NCI-H2171 treated with DMSO at 0.1 percent for 48 hours (cell line): ENCODE results near the gene JUP.
"Not testable (repeated sequence)": the region's sequence is repeated elsewhere in the genome, so short reads cannot be mapped to it uniquely, and the experiment has no call there.

ENCODE experiments used
- DNase-seq: peaks from one replicate; lab custom pipeline; 2025; lab: John Stamatoyannopoulos, UW

The JUP gene

GRCh38 chr17:41781404-41782110 is 5.0 kb downstream of the JUP start:
- no peak for DNase-seq

DNA sequence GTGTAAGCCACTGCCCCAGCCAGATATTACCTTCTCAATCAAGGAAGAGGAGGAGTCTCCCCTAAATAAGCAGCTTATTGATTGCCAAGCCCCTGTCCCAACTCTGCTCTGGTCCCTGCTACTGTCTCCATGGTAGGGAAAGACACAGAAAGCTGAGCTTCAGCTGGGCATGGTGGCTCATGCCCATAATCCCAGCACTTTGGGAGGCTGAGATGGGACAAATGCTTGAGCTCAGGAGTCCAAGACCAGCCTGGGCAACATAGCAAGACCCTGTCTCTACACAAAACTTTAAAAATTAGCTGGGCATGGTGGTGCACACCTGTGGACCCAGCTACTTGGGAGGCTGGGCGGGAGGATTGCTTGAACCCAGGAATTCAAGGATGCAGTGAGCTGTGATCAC is 6.6 kb downstream of the JUP start:
- DNase-seq: no peak

DNA sequence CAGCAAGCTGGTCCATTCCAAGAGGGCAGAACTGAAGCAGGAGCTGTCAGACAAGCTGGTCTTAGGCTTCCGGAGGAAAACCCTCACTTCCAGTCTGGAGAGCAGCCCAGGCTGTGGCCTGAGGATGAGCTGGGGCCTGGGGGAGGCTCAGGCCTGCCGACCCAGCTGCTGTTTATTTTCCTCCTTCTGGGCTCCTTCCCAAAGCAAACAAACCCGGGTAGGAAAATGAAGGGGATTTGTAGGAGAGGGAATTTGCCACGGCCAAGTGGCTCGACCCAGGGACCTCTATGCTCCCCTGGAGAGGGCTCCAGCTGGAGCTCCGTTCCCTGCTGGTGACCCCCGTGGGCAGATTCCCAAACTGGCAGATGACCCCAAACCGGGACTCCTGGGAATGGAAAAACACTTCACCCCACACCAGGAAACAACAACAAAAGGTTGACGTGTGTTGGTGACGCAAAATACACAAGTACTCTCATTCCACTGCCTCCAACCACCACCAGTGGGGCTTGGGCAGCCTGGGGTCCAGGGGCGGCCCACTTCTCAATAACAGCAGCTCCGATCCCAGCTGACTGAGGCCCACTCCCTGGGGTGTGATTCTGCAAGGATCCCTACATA is 8.8 kb downstream of the JUP start:
- peak; percentile 60 for DNase-seq

DNA sequence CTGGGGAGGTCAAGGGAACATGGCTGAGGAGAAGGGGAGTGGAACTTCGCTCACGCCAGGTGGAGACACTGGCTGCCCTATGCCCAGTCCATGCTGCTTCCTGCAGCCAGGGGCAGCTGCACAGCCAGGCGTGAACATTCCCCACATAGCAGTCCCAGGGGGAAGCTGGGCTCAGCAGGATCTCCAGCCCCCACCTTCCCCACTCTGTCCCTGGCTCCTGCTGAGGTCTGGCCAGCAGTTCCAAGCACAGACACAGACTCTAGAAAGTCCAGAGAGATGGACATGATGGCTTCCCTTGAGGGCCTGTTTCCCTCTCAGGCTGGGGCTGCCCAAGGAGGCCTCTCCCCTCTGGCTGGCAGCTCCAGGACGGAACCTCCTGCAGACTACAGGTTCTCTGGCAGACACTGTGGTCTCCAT is 9.3 kb downstream of the JUP start:
- no peak for DNase-seq

DNA sequence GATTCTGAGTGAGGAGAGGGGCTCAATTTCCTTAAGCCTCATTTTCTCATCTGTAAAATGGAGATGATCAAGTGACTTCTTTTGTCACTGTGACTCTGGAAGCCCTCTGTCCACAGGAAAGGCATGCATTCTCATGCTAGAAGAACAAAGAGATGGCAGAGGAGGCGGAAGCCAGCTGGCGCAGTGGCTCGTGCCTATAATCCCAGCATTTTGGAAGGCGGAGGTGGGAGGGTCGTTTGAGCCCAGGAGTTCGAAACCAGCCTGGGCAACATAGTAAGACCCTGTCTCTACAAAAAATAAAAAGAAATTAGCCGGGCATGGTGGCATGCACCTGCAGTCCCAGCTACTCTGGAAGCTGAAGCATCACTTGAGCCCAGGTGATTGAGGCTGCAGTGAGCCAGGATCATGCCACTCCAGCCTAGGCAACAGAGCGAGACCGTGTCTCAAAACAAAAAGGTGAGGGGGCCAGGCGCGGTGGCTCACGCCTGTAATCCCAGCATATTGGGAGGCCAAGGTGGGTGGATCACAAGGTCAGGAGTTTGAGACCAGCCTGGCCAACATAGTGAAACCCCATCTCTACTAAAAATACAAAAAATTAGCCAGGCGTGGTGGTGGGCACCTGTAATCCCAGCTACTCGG is 10.1 kb downstream of the JUP start:
- DNase-seq: not testable (repeated sequence)

DNA sequence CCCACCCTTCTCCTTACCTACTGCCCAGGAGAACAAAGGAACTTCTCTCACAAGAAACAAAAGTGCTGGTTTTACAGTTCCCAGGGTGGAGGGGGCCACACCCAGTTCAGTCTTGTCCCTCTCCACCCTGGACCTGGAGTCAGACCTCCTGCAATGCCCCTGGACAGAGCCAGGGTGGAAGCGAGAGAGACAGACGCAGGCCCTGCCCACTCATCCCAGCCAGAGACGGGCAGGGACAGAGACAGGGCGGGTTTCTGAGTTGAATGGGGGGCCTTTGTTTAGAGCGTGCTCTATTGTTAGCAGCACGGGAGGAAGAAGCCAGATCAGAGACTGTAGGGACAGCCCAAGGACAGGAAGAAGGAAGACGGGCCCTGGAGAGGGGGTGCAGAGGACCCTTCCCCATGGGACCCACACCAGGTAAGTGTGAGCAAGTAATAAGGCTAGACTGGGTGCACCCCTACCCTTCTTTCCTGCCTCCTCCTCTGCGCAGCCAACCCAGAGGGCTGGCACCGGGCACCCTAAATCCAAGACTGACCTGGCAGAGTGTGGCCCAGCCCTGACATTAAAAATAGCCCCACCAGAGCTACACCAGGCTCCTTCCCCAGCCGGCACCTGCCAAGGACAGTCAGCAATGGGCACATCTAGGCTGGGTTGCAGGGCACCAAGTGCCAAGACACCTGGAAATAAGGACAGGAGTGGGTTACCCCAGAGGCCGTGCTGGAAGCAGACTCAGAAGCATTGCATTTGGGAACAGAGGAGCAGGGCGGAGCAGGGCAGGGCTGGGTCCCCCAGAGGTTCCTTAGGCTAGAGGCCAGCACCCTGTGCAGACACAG is 10.9 kb downstream of the JUP start:
- DNase-seq: no peak

DNA sequence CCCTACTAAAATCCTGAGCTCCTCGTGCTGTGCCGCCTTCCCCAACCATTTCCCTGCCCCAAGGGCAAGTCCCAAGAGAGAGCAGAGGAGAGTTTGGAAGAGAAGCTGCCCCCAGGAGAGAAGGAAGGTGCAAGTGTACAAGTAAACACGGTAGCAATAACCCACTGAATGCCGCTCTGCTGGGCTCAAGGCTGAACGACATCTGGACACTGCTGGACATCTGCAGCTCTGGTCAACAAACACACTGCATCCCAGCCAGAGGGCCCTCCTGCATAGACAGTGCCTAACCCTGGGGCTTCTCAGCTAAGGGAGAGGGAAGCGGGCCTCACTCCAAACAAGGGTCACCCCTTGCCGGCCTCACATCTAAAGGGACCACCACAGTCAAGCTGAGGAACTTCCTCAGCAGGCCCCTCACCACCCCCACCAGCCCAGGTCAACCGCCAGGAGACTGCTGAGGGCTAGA is 12.7 kb downstream of the JUP start:
- no peak for DNase-seq

- DNase-seq: peak; percentile 91
These were observed 13.3 kb downstream of the JUP start for GRCh38 chr17:41773190-41773588.

DNA sequence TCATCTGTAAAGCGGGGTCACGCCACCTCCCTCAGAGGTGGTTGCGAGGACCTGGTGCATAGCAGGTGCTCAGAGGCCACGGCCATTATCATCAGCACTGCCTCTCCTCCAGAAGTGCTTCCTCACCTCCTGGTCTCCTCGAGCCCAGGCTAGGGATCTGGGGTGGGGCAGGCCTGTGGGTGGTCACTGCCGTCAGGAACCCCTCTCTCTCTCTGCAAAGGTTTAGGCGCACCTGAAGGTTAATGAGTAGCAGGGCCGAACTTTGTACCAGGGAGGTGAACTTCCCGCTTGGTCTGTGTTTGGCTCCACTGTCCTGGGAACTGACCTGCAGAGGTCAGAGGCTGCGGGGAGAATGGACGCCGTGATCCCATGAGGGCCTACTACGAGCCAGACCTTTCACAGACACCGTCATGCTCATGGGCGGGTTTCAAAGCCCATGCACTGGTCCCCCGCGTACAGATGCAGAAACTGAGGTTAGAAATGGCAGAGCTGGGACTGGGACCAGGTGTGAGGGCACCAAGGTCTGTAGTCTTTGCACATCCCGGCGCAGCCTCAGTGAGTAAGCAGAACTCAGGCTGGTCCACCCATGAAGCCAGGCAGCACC is 13.8 kb downstream of the JUP start:
- no peak for DNase-seq

- DNase-seq: no peak
These were observed 14.3 kb downstream of the JUP start for GRCh38 chr17:41772218-41772585.

GRCh38 chr17:41771389-41772206 is 14.9 kb downstream of the JUP start:
- DNase-seq: no peak

DNA sequence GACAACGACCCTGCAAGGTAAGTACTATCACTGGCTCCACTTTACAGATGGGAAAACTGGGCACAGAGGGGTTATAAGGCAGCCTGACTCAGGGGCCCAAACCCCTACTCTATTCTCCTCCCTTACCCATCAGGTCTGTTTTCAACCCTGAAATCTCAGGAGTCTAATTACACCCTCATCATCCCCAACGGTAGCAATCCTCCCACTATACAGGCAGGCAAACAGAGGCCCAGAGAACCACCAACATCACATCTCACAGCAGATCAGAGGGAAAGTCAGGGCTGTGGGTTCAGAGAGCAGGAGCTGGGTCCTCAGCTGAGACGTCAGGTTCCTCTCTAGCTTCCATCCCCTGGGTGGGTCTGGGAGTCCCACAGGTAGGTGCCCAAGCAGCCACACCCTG is 16.5 kb downstream of the JUP start:
- DNase-seq: no peak

DNA sequence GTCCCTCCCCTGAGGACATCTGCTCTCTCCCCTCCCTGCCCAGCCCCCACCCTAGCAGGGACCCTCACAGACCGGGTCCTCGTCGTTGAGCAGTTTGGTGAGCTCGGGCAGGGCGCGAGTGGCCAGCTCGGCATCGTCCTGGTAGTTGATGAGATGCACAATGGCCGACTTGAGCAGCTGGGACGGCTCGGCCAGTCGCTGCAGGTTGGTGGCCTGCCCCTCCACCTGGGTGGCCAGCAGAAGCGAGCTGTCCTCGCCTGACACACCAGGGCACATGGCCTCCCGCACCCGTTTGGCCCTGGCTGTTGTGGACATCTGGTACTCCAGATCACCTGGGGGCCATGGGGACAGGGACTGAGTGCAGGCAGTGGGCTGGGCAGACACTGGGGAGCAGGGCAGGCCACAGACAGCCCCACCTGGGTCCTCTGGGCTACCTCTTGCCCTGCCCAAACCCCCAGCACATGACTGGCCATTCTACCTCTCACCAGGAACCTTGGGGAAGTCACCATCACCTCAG is 17.1 kb downstream of the JUP start:
- no peak for DNase-seq

- DNase-seq: no peak
These were observed 17.7 kb downstream of the JUP start for GRCh38 chr17:41768682-41769288.

DNA sequence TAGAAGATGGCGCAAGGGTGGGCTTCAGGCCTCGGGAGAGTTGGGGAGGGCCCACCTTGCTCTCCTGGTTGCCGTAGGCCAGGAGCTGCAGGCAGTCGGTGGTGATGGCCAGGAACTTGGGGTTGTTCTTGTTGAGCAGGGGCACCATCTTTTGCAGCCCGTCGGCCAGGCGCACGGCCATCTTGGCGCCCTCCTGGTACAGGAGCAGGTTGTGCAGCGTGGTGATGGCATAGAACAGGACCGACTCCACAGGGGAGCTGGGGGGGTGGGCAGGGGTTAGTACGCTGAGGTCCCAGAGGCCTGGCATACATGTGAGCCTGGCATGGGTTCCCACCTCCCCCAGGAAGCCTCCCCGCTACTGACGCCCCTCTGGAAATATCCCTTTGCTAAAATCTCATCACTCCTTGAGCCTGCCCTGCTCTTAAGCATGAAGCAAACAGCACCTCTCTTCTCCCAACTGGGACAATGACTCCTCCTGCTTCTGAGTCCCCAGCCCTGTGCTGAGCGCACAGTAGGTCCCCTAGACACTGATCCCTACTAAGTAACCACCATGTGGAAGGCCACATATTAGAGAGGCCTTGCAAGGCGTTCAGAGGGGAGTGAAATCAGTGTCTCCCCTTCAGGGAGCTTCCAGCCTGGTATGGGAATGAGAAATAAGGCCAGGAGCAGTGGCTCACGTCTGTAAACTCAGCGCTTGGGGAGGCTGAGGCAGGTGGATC is 19.0 kb downstream of the JUP start:
- no peak for DNase-seq

DNA sequence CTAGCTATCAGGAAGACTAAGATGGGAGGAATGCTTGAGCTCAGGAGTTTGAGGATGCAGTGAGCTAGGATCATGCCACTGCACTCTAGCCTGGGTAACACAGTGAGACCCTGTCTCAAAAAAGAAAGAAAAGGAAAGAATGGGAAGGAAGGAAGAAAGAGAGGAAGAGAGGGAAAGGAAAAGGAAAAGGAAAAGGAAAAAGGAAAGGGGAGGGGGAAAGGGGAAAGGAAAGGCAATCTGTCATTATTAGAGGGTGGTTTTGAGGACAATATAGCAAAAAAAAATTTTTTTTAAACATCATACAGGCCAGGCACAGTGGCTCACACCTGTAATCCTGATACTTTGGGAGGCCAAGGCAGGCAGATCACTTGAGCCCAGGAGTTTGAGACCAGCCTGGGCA is 20.4 kb downstream of the JUP start:
- DNase-seq: no peak

DNA sequence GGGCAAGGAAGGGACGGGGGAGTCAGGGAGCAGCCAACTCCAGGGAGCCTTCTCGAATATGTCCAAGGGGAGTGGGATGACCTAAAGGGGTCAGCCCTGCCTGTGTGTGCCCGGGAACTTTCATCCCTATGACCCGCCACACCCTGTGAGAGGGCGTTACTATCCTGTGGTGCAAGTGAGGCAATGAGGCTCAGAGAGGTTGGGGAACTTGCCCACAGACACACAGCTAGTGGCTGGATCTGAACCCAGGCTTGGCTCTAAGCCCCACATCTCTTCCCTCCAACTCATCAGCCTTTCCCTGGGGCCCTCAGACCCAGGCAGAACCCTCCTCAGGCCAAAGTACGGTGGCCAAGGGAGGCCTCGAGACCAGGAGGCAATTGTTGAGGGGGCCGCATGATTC is 23.2 kb downstream of the JUP start:
- no peak for DNase-seq

DNA sequence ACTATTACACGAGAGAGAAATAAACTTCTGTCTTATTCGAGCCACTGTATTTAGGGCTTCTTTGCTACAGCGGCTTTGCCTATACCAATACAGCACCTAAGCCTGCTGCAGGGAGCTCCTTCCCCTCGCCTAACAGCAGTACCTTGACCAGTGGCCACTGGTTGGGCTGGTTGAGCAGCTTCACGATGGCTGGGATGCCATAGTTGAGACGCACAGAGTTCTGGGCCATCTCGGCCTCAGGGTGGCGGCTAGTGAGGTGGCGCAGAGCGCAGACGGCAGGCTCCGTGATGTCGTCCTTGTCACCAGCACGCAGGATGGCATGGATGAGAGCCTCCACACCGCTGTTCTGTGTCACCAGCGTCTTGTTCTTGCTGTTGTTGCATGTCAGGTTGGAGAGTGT is 23.7 kb downstream of the JUP start:
- DNase-seq: no peak

DNA sequence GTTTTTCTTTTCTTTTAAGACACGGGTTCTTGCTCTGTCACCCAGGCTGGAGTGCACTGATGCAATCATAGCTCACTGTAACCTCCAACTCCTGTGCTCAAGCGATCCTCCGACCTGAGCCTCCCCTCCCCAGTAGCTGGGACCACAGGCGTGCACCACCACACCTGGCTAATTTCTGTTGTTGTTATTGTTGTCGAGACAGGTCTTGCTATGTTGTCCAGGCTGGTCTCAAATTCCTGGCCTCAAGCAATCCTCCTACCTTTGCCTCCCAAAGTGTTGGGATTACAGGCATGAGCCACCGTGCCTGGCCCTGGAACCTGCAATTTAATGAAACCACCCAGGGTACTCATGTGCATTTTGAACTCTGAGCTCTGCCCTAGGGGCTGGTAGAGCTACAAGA is 24.1 kb downstream of the JUP start:
- no peak for DNase-seq

GRCh38 chr17:41760878-41761277 is 25.6 kb downstream of the JUP start:
- DNase-seq: no peak
